PC-3 (cell line): ENCODE data around the gene L3MBTL4.

ENCODE experiments used
- CTCF ChIP-seq: fragments of 300-600 bp; sonication (generic); conservative IDR thresholded peaks from 2 replicates; pipeline ENCODE4 v1.5.1; 2017; ENCODE audit warnings: antibody characterized with exemption, low read depth, mild to moderate bottlenecking, low read length
- EZH2 ChIP-seq: fragments of 300-600 bp; sonication (generic); IDR thresholded peaks from one replicate; pipeline ENCODE4 v1.6.1; 2017; ENCODE audit warnings: antibody characterized with exemption, mild to moderate bottlenecking, low read length; ENCODE audit not compliant: unreplicated experiment
- EZH2phosphoT487 ChIP-seq: fragments of 300-600 bp; sonication (generic); IDR thresholded peaks from 2 replicates; pipeline ENCODE4 v1.6.1; 2018; ENCODE audit warnings: mild to moderate bottlenecking, antibody characterized with exemption, low read length, borderline replicate concordance

DNA sequence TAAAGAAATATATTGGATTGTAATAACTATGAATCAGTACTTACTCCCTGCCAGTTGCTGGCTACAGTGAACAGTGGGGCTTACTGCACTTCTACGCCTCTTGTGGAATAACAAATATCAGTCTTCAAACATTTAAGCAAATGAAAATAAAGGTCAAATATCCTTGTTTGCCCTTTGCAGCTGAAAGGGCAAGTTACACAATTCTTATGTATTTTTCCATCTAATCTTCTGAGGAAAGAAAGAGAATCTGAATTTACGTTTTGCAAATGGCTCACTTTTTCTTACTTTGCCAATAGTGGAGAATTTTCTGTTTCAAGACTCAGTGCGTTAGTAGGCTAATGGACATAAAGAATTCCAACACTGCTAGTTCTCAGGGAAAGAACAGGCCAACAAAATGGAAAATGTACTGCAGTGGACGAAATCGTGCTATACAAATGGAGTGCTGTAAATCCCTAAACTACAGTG lies 362.2 kb downstream of the L3MBTL4 start:
- TF ChIP-seq CTCF = no peak
- TF ChIP-seq EZH2 = no peak
- TF ChIP-seq EZH2phosphoT487 = no peak
